ENCODE data around the gene AARSD1. TPM values are rescaled to one million over a fixed set of nuclear protein-coding genes. Genes with fewer than 3 reads are reported as not detected.
"Not testable (repeated sequence)": the region's sequence is repeated elsewhere in the genome, so short reads cannot be mapped to it uniquely, and the experiment has no call there.

AARSD1 gene
- total RNA-seq, 1 donor from 2014 or later: 27.5 TPM

GRCh38 chr17:42980274-42980765 lies 16.1 kb upstream of the AARSD1 start, which contains the start of gene RUNDC1:
RUNDC1 (plus strand) TSS chr17:42980565; CDS start chr17:42980577, 12 bp downstream.
- peak; percentile 65 for DNase-seq

GRCh38 chr17:42979511-42980273 lies 15.4 kb upstream of the AARSD1 start, which contains the start of gene PTGES3L:
PTGES3L (minus strand) TSS chr17:42980080; CDS start chr17:42980053, 27 bp downstream.
- no peak for DNase-seq

GRCh38 chr17:42975701-42976100 lies 11.4 kb upstream of the AARSD1 start:
- not testable (repeated sequence) for DNase-seq

GRCh38 chr17:42975265-42975664 lies 11.0 kb upstream of the AARSD1 start:
- no peak for DNase-seq

- not testable (repeated sequence) for DNase-seq
Measured at GRCh38 chr17:42973323-42973722, 9.1 kb upstream of the AARSD1 start.

GRCh38 chr17:42971589-42971988 lies 7.3 kb upstream of the AARSD1 start:
- no peak for DNase-seq

- no peak for DNase-seq
Measured at GRCh38 chr17:42969001-42969581, 4.8 kb upstream of the AARSD1 start.

GRCh38 chr17:42967925-42968324 lies 3.7 kb upstream of the AARSD1 start:
- no peak for DNase-seq

- DNase-seq: no peak
Measured at GRCh38 chr17:42953669-42954068, 10.6 kb downstream of the AARSD1 start.

- no peak for DNase-seq
Measured at GRCh38 chr17:42950044-42950783, 14.0 kb downstream of the AARSD1 start.

GRCh38 chr17:42946812-42947211 lies 17.4 kb downstream of the AARSD1 start:
- no peak for DNase-seq

GRCh38 chr17:42944211-42944610 lies 20.0 kb downstream of the AARSD1 start:
- DNase-seq: no peak

GRCh38 chr17:42937712-42938596 lies 26.3 kb downstream of the AARSD1 start:
- peak; percentile 21 for DNase-seq

GRCh38 chr17:42929497-42929844 lies 34.8 kb downstream of the AARSD1 start:
- no peak for DNase-seq

- DNase-seq: peak; percentile 57
Measured at GRCh38 chr17:42928714-42929496, 35.3 kb downstream of the AARSD1 start.

- DNase-seq: no peak
Measured at GRCh38 chr17:42924891-42925290, 39.4 kb downstream of the AARSD1 start.

GRCh38 chr17:42923472-42923871 lies 40.8 kb downstream of the AARSD1 start:
- DNase-seq: not testable (repeated sequence)

GRCh38 chr17:42922294-42922693 lies 42.0 kb downstream of the AARSD1 start:
- no peak for DNase-seq

GRCh38 chr17:42920922-42921321 lies 43.3 kb downstream of the AARSD1 start:
- DNase-seq: peak; percentile 27

GRCh38 chr17:42920106-42920900 lies 44.0 kb downstream of the AARSD1 start:
- DNase-seq: no peak
